H1 (cell line): Measurements from ENCODE around the gene PLSCR5. TPM values are rescaled to one million over a fixed set of nuclear protein-coding genes. Genes with fewer than 3 reads are reported as not detected.

Experiments
- CHD7 ChIP-seq: fragments of 300-600 bp; sonication (generic); IDR thresholded peaks from 2 replicates; pipeline ENCODE4 v1.7.1; 2012; ENCODE audit warnings: low read length, moderate library complexity, mild to moderate bottlenecking, inconsistent platforms; ENCODE audit not compliant: insufficient replicate concordance
- CTCF ChIP-seq, 3 experiments: IDR thresholded peaks; 1 replicate in 2 of 3; 2 replicates in 1 of 3; pipeline versions ENCODE4 v1.5.1 to v1.6.1; 2011; ENCODE audit warnings: low read length in 3 of 3, mild to moderate bottlenecking in 3 of 3, inconsistent platforms in 2 of 3, low read depth in 1 of 3, moderate library complexity in 1 of 3; ENCODE audit not compliant: insufficient read depth in 1 of 3; ENCODE audit errors: control extremely low read depth in 1 of 3
- GABPA ChIP-seq: IDR thresholded peaks from 2 replicates; pipeline ENCODE4 v1.6.1; 2011; ENCODE audit warnings: mild to moderate bottlenecking, low read length, moderate library complexity, borderline replicate concordance; ENCODE audit not compliant: insufficient read depth
- JUN ChIP-seq: IDR thresholded peaks from 2 replicates; pipeline ENCODE4 v1.6.1; 2011; ENCODE audit warnings: low read depth, mild to moderate bottlenecking, improper control_type of control experiment, low read length
- RFX5 ChIP-seq: IDR thresholded peaks from 2 replicates; pipeline ENCODE4 v1.6.1; 2011; ENCODE audit warnings: low read depth, low read length, improper control_type of control experiment, borderline replicate concordance
- SP4 ChIP-seq: IDR thresholded peaks from 2 replicates; pipeline ENCODE4 v1.6.1; 2012; ENCODE audit warnings: low read length, inconsistent platforms
- SUZ12 ChIP-seq: fragments of 200-600 bp; sonication (generic); IDR thresholded peaks from 2 replicates; pipeline ENCODE4 v1.6.1; 2012; ENCODE audit warnings: mild to moderate bottlenecking, inconsistent platforms, low read length, moderate library complexity, mixed read lengths
- polyA plus RNA-seq, 7 experiments: library from polyadenylated mRNA; depleted of rRNA in 3 of 7; stranded (reverse) in 5 of 7; unstranded in 2 of 7; fragments of >200 nt in 5 of 7; fragments of 200-250 nt in 2 of 7; gene quantifications; 1 replicate in 5 of 7; 2 replicates in 1 of 7; 4 replicates in 1 of 7; pipeline versions ENCODE4 v1.2.1 to v1.2.3, GENCODE V29; 2011 to 2013; ENCODE audit warnings: missing spikeins in 2 of 7, mixed read lengths in 2 of 7
- total RNA-seq: library from RNA; stranded (reverse); fragmentation: NEBNext Ultra II Directional; extraction: Animal tissue kit (Norgen Biotek cat#: 25700); gene quantifications from 2 replicates; pipeline ENCODE4 v1.2.1, GENCODE V29; 2021

The PLSCR5 gene
- total and polyA plus RNA-seq, 2 of the 8 experiments (the other 6 are each of a cell fraction or from before 2014, with no cell fraction given), result not detected

- TF ChIP-seq CHD7, result no peak
- TF ChIP-seq JUN, result no peak
- TF ChIP-seq SP4, result no peak
- TF ChIP-seq CTCF (IDR thresholded peaks at IDR 0.05; ENCODE audit: control extremely low read depth in 1 of 3, insufficient read depth in 1 of 3, low read depth in 1 of 3, low read length in 3 of 3), result no peak
- TF ChIP-seq GABPA, result no peak
- TF ChIP-seq RFX5, result no peak
- TF ChIP-seq SUZ12, result no peak
Observed at GRCh38 chr3:146544002-146544928, 60.9 kb downstream of the PLSCR5 start, which contains the start of gene PLSCR1 (continued).
